ENCODE results near the gene HNRNPLL. TPM values are rescaled to one million over a fixed set of nuclear protein-coding genes. Genes with fewer than 3 reads are reported as not detected.
A peak's percentile ranks its signal among the peaks of the same experiment; 100 is the strongest.

Gene HNRNPLL
- total RNA-seq, result 10 to 100 TPM in 1 of 3 donors, 1 to 10 TPM in 2; 7.3 to 18.4 (median 8.8) TPM
- 32.0 TPM for total RNA-seq (2013)

DNA sequence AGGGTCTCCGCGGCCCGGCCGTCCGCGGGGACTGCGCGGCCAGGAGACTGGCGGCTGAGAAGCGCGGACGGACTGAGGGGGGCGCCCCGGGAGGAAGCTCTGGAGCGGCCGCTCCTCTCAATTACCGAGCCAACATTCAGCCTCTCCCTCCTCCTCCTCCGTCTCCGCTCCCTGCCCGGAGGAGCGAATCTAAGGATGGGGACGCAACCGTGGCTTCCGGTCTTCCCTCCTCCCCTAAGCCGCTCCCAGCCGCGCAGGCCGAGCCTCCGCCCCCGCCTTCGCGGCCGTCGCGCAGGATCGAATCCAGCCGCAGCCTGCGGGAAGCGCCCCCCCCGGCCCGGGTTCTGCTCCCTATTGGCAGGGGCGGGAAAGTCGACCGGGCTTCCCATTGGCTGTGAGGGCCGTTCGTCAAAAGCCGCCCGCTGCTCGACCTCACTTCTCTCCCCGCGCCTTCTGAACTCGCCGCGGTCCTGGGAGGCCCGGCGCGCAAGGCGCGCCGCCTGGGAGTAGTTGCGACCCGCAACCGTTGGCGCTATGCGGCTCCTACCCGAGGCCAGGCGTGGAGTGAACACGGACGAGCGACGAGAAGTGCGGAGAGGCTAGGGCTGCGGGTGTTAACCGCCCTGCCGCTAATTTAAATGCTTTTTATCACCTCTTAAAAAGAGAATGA is at the start of gene HNRNPLL:
HNRNPLL (minus strand) TSS at position 197 of the 670 bp plus-strand sequence. CDS start 302 bp downstream, outside the sequence.
- Mint-ChIP-seq H3K27ac (peak within 1 kb of the TSS; percentile 75 to 77), H3K9me3 (no peaks in the 10 kb centered on the region), H3K36me3 (no peaks in the 10 kb centered on the region), H3K4me1 (peaks cover 13 to 23% of the 10 kb centered on the region in 2 donors), H3K4me3 (peak within 1 kb of the TSS; percentile 90), H3K27me3 (ENCODE audit: low read depth in 2 of 2) (peaks cover 14 to 16% of the 10 kb centered on the region in 2 donors)
- H3K9me3 ChIP-seq (ENCODE audit: control insufficient read depth, insufficient read depth, low read length), result no peaks in the 10 kb centered on the region
- H3K27ac ChIP-seq (ENCODE audit: low read length), result peak within 1 kb of the TSS; percentile 64
- peaks cover 2% of the 10 kb centered on the region for H3K27me3 ChIP-seq (ENCODE audit: control insufficient read depth, insufficient read depth, low read length)
- DNase-seq (peak; percentile 77 to 93), ATAC-seq (peak; percentile 75 to 85 (median 77))
- TF ChIP-seq, protein P1, sequence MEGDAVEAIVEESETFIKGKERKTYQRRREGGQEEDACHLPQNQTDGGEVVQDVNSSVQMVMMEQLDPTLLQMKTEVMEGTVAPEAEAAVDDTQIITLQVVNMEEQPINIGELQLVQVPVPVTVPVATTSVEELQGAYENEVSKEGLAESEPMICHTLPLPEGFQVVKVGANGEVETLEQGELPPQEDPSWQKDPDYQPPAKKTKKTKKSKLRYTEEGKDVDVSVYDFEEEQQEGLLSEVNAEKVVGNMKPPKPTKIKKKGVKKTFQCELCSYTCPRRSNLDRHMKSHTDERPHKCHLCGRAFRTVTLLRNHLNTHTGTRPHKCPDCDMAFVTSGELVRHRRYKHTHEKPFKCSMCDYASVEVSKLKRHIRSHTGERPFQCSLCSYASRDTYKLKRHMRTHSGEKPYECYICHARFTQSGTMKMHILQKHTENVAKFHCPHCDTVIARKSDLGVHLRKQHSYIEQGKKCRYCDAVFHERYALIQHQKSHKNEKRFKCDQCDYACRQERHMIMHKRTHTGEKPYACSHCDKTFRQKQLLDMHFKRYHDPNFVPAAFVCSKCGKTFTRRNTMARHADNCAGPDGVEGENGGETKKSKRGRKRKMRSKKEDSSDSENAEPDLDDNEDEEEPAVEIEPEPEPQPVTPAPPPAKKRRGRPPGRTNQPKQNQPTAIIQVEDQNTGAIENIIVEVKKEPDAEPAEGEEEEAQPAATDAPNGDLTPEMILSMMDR (IDR thresholded peaks at IDR 0.05), result no peak
- under 1% methylated on average over 75 of the region's 75 CpGs for WGBS (ENCODE audit: insufficient coverage)
- intact Hi-C loops (cut with micrococcal nuclease), result loop anchor here (1.0 to 5.0 kb wide), 4 partner anchors 64 to 147 kb away; partner anchors contain the start of gene GALM
- H3K36me3 ChIP-seq (ENCODE audit: control insufficient read depth, insufficient read depth, low read length), result no peaks in the 10 kb centered on the region
- H3K4me3 ChIP-seq (ENCODE audit: low read length), result peak within 1 kb of the TSS; percentile 85
- peaks cover 16% of the 10 kb centered on the region for H3K4me1 ChIP-seq (ENCODE audit: control insufficient read depth, insufficient read depth, low read length)

DNA sequence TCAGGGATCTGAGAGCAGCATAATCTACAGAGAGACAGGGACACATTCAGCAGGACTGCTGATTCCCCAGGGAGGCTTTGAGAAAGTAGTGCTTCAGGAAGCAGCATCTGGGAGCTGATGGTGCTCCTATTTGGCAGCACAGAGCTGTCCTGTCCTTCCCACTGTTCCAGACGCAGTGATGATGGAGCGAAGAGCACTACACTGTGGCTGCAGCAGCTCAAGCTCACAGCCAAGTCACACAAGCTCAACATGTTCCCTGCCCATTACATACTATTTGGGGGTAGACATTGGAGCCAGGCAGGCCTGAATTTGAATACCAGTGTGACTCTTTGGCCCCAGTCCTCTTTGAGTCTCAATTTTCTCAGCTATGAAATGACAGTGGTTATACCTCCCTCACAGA is 48.0 kb upstream of the HNRNPLL start:
- ATAC-seq, result no peak
- H3K27ac ChIP-seq (ENCODE audit: low read length), result no peak overlapping the region
- H3K9me3 Mint-ChIP-seq, result no peaks in the 10 kb centered on the region
- H3K27me3 Mint-ChIP-seq (ENCODE audit: low read depth in 2 of 2), result no peaks in the 10 kb centered on the region
- H3K27ac Mint-ChIP-seq, result no peak overlapping the region
- H3K36me3 ChIP-seq (ENCODE audit: control insufficient read depth, insufficient read depth, low read length), result no peaks in the 10 kb centered on the region
- peaks cover 42 to 46% of the 10 kb centered on the region in 2 donors for H3K4me1 Mint-ChIP-seq
- DNase-seq, result no peak
- H3K4me1 ChIP-seq (ENCODE audit: control insufficient read depth, insufficient read depth, low read length), result peaks cover 40% of the 10 kb centered on the region
- TF ChIP-seq, protein P1 (IDR thresholded peaks at IDR 0.05), result no peak
- H3K9me3 ChIP-seq (ENCODE audit: control insufficient read depth, insufficient read depth, low read length), result peaks cover 6% of the 10 kb centered on the region
- H3K36me3 Mint-ChIP-seq, result no peaks in the 10 kb centered on the region
- no peak overlapping the region for H3K4me3 ChIP-seq (ENCODE audit: low read length)
- 100% methylated on average over 2 of the region's 2 CpGs for whole genome bisulfite sequencing (ENCODE audit: insufficient coverage)
- intact Hi-C loops (cut with micrococcal nuclease), result no loop called here
- H3K27me3 ChIP-seq (ENCODE audit: control insufficient read depth, insufficient read depth, low read length), result no peaks in the 10 kb centered on the region
- no peak overlapping the region for H3K4me3 Mint-ChIP-seq

DNA sequence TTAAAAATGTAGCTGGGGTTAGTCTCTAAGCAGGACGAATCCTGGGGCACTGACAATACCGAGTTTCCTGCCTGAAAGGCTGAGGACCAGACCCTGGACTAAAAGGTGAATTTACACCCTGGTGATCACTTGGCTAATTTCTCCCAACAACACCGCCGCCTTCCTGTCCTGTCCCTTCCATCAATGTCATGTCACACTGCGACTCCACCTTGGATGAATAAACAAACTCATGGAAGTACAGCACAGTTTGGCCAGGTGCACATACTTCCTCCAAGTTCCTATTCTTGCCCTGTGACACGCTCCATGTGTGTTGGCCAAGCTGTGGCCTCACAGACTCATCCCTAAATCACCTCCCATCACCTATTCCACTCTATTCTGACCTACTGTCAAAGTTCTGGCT is 47.3 kb upstream of the HNRNPLL start:
- WGBS (ENCODE audit: insufficient coverage), result 93% methylated on average over 6 of the region's 6 CpGs
- peaks cover 35 to 39% of the 10 kb centered on the region in 2 donors for H3K4me1 Mint-ChIP-seq

More for the DNA sequence above, 47.3 kb upstream of the HNRNPLL start:
- TF ChIP-seq, protein P1 (IDR thresholded peaks at IDR 0.05), result no peak
- Histone ChIP-seq H3K36me3 (ENCODE audit: control insufficient read depth, insufficient read depth, low read length) (no peaks in the 10 kb centered on the region), H3K27ac (ENCODE audit: low read length) (no peak overlapping the region), H3K4me1 (ENCODE audit: control insufficient read depth, insufficient read depth, low read length) (peaks cover 40% of the 10 kb centered on the region), H3K4me3 (ENCODE audit: low read length) (no peak overlapping the region), H3K9me3 (ENCODE audit: control insufficient read depth, insufficient read depth, low read length) (peaks cover 6% of the 10 kb centered on the region), H3K27me3 (ENCODE audit: control insufficient read depth, insufficient read depth, low read length) (no peaks in the 10 kb centered on the region)
- no peak overlapping the region for H3K4me3 Mint-ChIP-seq
- H3K27ac Mint-ChIP-seq, result no peak overlapping the region
- ATAC-seq, result no peak
- H3K27me3 Mint-ChIP-seq (ENCODE audit: low read depth in 2 of 2), result no peaks in the 10 kb centered on the region
- no peak for DNase-seq
- no peaks in the 10 kb centered on the region for H3K9me3 Mint-ChIP-seq
- no peaks in the 10 kb centered on the region for H3K36me3 Mint-ChIP-seq
- intact Hi-C loops (cut with micrococcal nuclease), result no loop called here
